Neural progenitor cell (in vitro differentiated cells): Measurements from ENCODE around the gene KDM2B.

ENCODE experiments used
- EZH2 ChIP-seq: fragments of 200-600 bp; sonication (generic); IDR thresholded peaks from 2 replicates; pipeline ENCODE4 v1.6.1; 2017; ENCODE audit warnings: antibody characterized with exemption, mild to moderate bottlenecking, moderate library complexity
- EZH2phosphoT487 ChIP-seq: fragments of 200-600 bp; sonication (generic); IDR thresholded peaks from 2 replicates; pipeline ENCODE4 v1.6.1; 2017; ENCODE audit warnings: antibody characterized with exemption
- TF ChIP-seq, protein P1 (sequence below): fragments of 200-600 bp; sonication (generic); IDR thresholded peaks from 2 replicates; pipeline ENCODE4 v1.5.1; 2017; ENCODE audit warnings: antibody characterized with exemption, mild to moderate bottlenecking

DNA sequence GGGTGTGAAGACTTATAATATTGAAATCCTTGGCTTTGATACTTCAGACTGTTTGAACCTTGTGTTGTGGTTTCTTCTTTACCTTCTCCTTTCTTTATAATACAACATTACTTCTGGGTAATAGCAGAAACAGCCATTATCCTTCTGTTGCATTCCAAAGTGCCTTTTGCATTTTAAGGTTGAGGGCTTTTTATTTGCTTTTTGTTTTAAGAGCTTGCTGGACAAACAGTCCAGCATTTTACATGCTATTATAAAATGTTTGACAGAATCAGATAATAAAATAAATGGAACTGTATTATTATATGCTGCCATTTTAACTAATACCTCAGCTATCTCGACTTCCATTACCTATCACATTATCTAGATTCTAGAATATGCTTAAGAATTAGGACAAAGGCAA lies 166.9 kb downstream of the KDM2B start:
- TF ChIP-seq, protein P1, sequence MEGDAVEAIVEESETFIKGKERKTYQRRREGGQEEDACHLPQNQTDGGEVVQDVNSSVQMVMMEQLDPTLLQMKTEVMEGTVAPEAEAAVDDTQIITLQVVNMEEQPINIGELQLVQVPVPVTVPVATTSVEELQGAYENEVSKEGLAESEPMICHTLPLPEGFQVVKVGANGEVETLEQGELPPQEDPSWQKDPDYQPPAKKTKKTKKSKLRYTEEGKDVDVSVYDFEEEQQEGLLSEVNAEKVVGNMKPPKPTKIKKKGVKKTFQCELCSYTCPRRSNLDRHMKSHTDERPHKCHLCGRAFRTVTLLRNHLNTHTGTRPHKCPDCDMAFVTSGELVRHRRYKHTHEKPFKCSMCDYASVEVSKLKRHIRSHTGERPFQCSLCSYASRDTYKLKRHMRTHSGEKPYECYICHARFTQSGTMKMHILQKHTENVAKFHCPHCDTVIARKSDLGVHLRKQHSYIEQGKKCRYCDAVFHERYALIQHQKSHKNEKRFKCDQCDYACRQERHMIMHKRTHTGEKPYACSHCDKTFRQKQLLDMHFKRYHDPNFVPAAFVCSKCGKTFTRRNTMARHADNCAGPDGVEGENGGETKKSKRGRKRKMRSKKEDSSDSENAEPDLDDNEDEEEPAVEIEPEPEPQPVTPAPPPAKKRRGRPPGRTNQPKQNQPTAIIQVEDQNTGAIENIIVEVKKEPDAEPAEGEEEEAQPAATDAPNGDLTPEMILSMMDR, result no peak
- no peak for TF ChIP-seq EZH2phosphoT487
- no peak for TF ChIP-seq EZH2
